HG03103 (cell line): Measurements from ENCODE around the gene TOMT.
A peak's percentile ranks its signal among the peaks of the same experiment; 100 is the strongest.

ENCODE experiments used
- ATAC-seq: cut with Tn5 transposase; IDR thresholded peaks from one replicate; pipeline ENCODE4 v1.9.1; 2021; ENCODE audit warnings: low read depth; ENCODE audit not compliant: unreplicated experiment

The TOMT gene, protein sequence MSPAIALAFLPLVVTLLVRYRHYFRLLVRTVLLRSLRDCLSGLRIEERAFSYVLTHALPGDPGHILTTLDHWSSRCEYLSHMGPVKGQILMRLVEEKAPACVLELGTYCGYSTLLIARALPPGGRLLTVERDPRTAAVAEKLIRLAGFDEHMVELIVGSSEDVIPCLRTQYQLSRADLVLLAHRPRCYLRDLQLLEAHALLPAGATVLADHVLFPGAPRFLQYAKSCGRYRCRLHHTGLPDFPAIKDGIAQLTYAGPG

DNA sequence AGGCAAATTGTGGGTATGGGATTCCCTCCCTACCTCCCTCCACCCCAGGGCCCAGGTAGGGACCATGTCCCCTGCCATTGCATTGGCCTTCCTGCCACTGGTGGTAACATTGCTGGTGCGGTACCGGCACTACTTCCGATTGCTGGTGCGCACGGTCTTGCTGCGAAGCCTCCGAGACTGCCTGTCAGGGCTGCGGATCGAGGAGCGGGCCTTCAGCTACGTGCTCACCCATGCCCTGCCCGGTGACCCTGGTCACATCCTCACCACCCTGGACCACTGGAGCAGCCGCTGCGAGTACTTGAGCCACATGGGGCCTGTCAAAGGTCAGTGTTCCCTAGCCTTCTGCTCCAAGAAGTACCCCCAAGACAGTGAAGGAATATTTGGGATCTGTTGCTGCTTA lies at the start of gene TOMT:
TOMT (plus strand) TSS at position 37 of the 400 bp plus-strand sequence; CDS start at position 65, 28 bp downstream.
- no peak for ATAC-seq

DNA sequence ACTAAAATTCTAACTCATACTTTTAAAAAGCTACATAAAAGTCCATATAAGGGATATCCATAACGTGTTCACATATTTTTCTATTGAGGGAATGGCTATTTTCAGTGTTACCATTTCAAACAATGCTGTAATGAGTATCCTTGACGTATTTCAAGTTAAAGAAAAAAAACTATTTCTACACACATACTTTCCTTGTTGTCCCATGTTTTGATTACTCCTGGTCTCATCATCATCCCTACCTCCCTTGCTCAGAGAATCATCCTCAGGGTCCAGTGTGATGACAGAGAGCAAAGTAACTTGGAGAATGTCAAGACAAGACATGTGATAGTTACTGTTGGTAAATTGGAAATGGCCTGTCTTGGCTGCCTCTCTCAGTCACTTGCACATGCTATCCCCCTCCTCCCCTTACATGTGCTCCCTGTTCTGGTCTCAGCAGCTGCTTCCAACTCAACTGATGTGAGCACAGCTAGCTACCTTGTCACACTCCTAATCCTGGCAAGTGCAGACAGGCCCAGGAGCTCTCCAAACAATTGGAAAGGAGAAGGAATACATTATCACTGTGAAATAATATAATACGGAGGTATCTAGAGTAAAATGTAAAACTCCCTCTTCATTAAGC lies 47.2 kb upstream of the TOMT start:
- ATAC-seq: no peak

DNA sequence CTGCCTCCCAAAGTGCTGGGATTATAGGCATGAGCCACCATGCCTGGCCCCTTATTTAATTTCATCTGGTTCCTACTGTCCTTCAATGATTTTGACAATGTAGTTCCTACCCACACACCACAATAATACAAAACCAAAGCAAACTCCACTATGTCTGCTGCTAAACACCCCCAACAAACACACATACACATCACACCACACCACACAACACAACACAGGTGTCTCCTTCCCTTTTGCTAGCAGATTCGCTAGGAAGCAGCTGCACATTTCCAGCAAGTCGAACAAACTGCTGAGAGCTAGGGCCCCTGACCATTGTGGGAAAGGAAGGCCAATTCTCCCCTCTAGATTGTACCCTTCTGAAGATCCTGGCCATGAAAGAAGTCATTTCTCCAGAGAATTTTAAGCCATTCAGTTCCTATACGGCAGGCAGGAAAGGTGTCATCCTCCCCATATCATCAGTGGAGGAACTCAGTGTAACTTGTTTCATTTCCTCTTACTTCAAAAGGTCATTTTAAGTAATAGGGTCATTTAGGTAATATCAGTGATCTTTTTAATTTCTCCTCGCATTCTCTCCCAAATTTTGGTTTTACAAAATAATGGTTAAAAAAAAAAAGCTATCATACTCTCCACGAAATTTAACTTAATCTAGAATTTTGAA lies 43.9 kb upstream of the TOMT start:
- ATAC-seq: no peak

DNA sequence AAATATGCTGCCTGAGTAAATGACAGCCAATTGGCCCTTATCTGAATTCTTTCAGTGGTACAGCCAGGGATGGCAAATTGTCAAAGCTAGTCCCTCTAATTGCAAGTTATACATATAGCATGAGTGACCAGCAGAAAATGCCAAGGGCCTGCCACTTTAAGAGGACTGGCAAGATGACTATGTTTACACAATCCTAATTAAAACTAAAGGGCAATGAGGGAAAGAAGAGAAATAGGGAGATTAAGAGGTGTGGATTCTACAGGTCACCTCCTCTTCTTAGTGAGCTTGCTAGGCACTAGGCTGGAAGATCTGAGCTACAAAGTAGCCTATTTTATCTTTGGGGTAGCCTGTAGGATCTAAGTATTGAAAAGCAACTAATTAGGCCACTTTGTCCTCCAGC lies 38.9 kb upstream of the TOMT start:
- ATAC-seq: no peak

DNA sequence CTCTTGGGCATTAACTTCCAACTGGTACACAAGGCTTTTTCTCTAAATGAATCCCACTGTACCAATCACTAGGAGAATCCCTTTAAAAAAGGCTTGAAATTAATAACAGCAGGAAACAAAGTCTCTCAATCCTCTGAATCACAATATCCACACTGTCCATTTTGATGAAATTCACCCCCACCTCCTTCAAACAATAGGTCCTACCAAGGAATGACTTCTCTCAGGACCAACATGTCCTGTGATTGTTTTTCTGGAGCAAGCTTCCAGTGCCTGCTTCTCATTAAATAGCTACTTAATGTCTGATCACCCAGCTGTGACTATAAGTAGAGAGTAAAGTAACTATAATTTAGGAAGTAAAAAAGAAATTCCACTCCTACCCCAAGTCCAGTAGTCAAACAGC lies 38.5 kb upstream of the TOMT start:
- no peak for ATAC-seq

DNA sequence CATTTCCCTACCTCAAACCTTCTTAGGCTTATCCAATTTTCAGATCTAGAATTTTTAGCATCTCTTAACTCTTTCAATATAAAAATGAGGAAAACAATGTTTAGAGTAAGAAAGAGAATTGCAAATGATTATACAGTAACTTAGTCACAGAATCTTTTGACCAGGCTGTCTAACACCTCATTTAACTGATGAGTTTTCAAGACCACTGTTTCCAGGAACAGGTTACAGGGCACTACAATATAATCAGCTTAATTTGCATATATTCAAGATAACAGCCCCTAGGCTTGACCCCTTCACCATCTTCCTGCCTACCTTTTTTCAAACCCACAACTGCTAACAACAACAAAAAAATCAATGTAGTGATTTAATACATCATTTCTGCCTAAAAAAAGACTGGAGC lies 38.0 kb upstream of the TOMT start:
- no peak for ATAC-seq

DNA sequence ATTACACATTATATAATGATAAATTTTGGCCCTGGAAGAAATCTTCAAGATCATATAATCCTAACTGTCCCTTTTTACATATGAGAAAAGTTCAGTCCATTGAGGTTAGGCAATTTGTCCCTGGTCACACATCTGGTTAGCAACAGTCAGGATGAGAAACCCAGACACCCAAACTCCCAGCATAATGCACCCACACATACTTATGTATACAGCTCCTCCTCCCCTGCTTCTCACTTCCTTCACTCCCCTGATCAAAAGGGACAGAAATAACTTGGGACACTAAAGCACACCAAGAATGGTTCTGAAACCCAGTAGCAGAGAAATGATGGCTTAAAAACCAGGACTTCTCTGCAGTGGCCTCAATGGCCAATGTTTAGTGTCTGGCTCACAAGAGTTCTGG lies 36.5 kb upstream of the TOMT start:
- no peak for ATAC-seq

DNA sequence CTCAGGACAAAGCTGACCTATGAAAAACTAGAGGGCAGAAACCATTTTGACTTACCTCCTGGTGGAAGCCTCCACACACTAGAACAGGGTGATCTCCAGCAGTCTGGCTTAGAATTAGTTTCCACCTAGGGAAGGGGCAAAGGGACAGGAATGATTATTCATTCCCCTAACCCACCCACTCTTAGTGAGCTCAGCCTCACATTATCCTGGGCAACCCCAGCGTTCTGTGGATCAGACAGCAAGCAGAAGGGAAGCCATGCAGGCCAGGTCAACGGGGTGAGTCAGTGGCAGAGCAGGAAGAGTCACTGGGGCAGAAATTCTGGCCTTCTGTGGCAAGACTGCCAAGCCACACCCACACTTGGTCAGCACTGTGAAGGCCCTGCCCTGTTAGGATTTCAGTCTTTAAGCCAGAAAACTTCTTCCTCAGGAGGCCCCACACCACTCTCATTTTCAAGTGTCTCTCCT lies 35.9 kb upstream of the TOMT start:
- no peak for ATAC-seq

DNA sequence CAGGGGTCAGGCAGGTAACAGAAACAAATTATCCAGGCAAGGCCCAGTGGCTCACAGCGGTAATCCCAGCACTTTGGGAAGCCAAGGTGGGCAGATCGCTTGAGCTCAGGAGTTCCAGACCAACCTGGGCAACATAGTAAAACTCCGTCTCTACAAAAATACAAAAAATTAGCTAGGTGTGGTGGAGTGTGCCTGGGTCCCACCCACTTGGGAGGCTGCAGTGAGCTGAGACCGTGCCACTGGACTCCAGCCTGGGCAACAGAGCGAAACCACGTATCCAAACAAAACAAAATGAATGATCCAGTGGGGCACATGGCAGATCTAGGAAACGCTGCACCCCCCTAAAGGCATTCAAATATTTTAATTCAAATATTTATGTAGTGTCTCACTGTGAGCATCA lies 35.2 kb upstream of the TOMT start:
- ATAC-seq: no peak

DNA sequence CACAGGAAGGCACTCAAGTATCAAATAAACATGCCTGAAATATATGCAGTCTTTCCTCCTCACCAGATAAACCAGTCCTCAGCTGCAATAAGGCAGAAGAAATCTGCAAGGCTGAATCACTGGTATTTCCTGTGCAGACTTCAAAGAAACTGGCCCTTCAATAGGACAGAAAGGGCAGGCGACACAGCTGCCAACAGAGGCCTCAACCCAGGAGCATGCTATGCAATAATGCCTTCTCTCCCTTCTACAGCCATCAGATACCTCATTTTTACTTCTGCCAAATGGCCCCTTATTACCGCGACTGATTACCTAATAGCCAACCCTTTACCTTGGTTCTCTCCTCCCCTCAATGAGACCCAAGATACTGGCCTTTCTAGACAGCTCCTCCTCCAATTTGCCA lies 33.4 kb upstream of the TOMT start:
- no peak for ATAC-seq

DNA sequence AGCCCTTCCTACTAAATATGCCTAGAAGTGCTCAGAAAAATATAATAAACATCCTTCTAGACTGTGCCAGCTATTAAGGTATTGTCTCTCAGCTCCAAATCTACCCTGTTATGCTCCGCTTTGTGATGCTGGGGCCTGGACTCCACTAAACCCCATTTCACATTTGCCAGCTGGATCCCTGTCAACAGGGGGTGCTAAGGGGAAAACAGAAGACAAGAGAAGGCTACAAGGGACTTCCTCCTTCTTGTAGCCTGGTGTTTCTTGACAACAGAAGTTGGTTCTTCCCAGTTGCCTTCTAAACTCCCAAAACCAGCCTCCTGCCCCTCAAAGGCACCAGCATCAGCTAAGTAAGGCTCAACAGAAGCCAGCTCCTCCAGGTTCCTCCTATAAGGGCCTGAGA lies 30.6 kb upstream of the TOMT start:
- no peak for ATAC-seq

DNA sequence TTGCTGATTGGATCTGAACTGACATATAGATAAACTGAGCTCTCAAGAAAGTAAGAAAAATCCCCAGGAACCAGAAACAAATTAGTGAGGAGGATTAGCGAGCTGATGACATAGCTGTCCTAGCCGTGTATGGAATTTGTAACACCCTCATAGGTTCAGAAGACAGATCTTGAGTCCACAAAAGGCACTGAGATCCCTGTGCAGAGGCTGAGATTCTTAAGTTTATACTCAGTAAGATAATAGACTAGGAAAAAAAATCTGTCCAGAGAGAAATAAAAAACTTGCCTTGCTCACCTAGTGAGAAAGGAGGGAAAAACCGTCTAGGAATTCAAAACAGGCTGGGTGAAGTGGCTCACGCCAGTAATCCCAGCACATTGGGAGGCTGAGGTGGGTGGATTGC lies 30.0 kb upstream of the TOMT start:
- ATAC-seq: no peak

DNA sequence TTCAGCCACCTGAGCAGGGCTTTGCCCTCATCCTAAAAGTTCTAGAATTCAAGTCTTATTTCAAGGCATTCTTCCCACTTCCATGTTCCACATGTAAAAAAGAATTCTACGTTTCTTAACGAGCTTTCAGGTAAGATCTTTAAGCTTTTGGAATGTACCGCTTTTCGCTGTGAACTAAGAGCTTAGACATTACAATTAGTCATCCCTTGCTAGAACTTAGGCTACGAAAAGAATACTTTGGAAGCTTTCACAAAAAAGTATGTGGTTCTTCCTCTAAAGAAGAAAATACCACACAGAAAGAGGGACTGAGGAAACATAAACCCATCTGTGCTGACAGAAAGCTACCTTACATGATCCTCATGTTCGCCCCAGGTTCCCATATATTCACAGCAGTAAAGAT lies 27.2 kb upstream of the TOMT start:
- no peak for ATAC-seq

DNA sequence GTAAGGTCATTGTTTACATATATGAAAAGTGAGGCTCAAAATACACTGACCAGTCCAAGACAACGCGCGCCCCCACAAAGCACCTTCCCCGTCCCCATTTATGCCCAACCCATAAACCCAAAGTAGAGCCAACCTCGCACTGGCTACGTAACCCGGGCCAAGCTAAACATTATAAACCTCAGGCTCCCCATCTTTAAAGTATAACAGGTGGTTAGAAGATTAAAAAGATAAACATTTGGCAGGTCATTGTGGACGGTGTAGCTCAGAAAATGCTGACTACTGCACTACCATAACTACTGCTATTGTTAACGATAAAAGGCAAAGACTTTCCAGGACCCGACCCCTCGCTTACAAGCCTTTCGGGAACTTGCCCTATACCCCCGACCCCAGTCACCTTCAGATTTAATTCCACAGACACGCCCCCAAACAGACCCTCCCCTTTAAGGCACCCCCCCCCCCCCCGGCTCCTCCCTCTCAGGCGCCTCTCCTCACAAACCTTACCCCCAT lies 25.9 kb upstream of the TOMT start:
- ATAC-seq: no peak

DNA sequence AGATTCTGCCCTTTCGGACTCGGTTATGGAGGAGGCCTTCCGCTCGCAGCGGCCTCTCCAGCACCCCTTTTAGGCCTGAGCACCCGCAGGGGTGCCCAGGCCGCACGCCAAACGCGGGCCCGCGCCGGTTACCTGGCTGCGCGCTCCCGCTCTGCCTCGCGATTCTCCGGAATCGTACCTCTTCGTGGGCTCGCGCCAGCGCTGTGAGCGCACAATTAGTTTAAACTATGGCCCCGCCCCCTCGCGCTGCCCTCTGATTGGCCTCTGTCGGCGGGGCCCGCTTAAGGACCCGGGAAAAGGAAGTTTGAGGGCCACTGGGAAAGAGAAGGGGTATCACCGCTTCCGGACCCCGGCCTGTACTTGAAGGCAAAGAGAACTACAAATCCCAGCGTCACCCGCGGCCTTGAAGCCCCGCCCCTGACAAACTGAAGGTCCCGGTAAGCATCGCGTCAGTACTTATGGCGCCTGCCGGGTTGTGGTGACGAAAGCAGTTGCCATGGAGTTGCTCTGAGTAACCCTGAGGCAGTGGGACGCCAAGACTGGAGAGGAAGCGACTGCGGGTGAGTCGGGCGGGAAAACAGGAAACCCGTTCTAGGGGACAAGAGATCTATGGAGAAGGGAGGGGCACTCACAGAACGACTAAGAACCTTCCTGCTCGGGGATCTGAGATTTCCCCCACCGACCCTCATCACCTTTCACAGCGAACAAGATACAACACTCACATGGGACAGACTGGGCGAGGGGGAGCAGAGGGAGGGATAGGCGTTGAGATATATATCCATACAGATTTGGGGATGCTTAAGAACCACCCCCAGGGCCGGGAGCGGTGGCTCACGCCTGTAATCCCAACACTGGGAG lies 25.2 kb upstream of the TOMT start, which contains the start of the genes LRRC51 and NUMA1:
LRRC51 (plus strand) TSS at position 525 of the 858 bp plus-strand sequence. CDS start 8,234 bp downstream, outside the sequence.
NUMA1 (minus strand) TSS at position 217 of the 858 bp plus-strand sequence. CDS start 44,599 bp downstream, outside the sequence.
- ATAC-seq: peak; percentile 89

DNA sequence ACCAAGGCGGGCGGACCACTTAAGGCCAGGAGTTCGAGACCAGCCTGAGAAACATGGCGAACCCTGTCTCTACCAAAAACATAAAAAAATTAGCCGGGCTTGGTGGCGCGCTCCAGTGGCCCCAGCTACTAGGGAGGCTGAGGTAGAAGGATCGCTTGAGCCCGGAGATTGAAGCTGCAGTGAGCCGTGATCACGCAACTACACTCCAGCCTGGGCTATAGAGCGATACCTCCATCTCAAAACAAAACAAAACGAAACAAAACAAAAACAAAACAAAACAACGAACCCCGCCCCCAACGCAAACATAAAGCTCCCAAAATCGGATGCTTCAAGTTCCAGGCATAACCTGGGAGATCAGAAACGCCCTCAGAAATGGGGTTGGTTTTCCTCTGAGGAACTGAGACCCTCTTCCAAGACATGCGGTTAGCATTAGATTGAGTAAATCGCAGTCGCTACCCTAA lies 24.5 kb upstream of the TOMT start:
- ATAC-seq: no peak

DNA sequence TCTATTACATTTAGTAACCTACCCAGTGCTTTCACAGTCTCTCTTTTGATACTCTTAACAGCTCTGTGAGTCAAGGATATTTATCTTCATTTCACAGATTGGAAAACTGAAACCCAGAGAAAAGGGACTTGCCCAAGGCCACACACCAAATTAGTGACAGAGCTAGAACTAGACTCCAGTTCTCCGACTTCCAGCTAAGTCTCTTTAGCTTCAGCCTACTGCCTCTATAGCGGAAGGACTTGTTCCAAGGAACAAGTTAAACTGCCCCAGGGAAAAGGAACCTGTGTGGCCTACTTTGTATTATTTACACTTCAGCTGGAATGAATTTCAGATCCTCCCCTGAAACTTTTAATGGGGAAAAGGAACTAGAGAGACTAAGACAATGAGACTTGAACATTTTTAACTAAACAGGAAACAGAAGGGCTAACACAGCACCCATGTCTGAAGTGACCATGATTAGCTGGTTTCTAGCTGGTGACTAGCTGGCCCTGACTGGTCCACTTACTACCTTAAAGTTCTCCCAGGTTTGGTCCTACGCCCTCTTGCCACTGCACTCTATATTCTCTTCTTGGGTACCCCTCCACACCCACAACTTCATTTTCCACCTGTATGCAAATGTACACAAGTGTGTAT lies 23.8 kb upstream of the TOMT start:
- no peak for ATAC-seq

DNA sequence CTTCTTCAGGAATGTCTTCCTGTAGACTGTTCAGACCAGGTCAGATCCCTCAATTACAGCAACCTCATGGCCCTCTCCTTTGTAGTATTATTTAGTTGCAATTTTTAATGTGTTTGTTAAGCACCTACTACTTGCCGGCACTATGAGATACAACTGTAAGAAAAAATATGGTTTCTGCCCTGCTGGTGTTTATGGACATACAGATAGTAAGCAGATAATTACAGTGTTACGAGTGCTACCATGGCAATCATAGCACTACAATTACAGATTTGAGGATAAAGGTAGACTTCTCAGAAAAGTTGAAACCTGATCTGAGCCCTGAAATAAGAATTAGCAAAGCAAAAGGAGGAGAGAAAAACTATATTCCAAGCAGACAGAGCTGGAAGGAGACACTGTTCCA lies 22.3 kb upstream of the TOMT start:
- no peak for ATAC-seq

DNA sequence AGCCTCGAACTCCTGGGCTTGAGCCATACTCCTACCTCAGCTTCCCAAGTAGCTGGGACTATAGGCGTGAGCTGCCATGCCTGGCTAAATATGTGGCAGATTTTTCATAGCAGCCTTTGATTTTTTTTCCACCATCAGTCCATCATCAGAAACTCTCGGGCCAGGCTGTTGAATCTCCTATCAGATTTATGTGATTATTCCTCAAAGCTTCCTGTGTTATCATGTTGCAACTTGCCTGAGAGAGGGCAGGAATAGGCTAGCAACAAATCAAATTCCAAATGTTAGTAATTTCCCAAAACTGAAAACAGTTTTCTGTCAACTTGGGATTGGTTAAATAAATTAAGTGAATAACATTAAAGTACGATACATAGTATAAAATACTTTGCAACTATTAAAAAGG lies 21.6 kb upstream of the TOMT start:
- ATAC-seq: no peak

DNA sequence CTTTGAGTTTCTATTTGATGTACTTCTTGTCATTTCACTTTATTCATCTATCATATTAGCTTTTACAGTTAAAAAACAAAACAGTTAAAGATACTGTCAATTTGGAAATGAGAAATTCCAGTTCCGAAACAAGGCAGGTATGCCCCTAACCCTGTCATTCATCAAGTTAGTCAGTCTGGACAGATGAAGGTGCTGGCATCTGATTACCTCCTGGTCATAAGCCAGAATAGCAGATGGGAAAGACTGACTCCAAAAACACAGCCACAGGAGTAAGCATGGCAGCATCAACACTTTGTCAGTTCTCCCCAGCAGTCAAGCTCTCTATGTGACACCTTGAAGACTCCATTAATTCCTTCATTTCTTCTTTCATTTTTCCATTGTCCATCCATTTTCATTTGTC lies 20.8 kb upstream of the TOMT start:
- no peak for ATAC-seq
